Fibroblast of the aortic adventitia (primary cell): ENCODE measurements around the gene BFSP2. TPM values are rescaled to one million over a fixed set of nuclear protein-coding genes. Genes with fewer than 3 reads are reported as not detected.
"Not testable (repeated sequence)": the region's sequence is repeated elsewhere in the genome, so short reads cannot be mapped to it uniquely, and the experiment has no call there.

ENCODE experiments used
- DNase-seq: peaks from one replicate; pipeline ENCODE4 v3.0.0-alpha.2; 2010; ENCODE audit warnings: low read depth
- H3K4me3 ChIP-seq: 2 replicates; pipeline ENCODE4 v1.5.1; 2011; ENCODE audit warnings: low read depth, mild to moderate bottlenecking, control low read depth, low read length, moderate library complexity
- total RNA-seq: library from RNA; depleted of rRNA; stranded (reverse); fragments of >200 nt; gene quantifications from 2 replicates; pipeline ENCODE4 v1.2.3, GENCODE V29; 2012; ENCODE audit warnings: low replicate concordance
- TF ChIP-seq, protein P1 (sequence below): IDR thresholded peaks from 2 replicates; pipeline ENCODE4 v1.5.1; 2011; ENCODE audit warnings: mild to moderate bottlenecking, low read length, control low read depth, inconsistent platforms; ENCODE audit not compliant: insufficient read depth

The BFSP2 gene
- total RNA-seq, 1 donor, result not detected

GRCh38 chr3:133468251-133468721, 68.4 kb downstream of the BFSP2 start:
- TF ChIP-seq, protein P1, sequence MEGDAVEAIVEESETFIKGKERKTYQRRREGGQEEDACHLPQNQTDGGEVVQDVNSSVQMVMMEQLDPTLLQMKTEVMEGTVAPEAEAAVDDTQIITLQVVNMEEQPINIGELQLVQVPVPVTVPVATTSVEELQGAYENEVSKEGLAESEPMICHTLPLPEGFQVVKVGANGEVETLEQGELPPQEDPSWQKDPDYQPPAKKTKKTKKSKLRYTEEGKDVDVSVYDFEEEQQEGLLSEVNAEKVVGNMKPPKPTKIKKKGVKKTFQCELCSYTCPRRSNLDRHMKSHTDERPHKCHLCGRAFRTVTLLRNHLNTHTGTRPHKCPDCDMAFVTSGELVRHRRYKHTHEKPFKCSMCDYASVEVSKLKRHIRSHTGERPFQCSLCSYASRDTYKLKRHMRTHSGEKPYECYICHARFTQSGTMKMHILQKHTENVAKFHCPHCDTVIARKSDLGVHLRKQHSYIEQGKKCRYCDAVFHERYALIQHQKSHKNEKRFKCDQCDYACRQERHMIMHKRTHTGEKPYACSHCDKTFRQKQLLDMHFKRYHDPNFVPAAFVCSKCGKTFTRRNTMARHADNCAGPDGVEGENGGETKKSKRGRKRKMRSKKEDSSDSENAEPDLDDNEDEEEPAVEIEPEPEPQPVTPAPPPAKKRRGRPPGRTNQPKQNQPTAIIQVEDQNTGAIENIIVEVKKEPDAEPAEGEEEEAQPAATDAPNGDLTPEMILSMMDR, result no peak
- DNase-seq, result no peak
- no peak overlapping the region for H3K4me3 ChIP-seq

GRCh38 chr3:133469140-133469731, 69.4 kb downstream of the BFSP2 start:
- TF ChIP-seq, protein P1, result no peak
- peak; percentile 73 for DNase-seq
- no peak overlapping the region for H3K4me3 ChIP-seq

GRCh38 chr3:133472242-133472641, 72.4 kb downstream of the BFSP2 start:
- DNase-seq, result no peak
- TF ChIP-seq, protein P1, result no peak
- H3K4me3 ChIP-seq, result no peak overlapping the region

DNA sequence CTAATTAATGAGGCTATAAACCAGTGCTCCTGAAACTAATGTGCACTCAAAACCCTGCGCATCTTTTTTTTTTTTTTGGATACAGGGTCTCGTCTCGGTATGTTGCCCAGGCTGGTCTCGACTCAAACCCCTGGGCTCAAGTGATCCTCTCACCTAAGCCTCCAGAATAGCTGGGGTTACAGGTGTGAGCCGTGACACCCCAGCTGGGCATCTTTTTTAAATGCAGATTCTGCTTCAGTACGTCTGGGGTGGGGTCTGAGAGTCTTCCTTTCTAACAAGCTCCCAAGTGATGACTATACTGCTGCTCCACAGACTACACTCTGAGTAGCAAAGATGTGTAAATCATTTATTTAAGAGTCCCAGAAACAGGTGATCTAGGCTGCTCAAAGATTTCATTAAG, 73.0 kb downstream of the BFSP2 start:
- DNase-seq, result no peak
- TF ChIP-seq, protein P1, result no peak
- H3K4me3 ChIP-seq, result no peak overlapping the region

- not testable (repeated sequence) for DNase-seq, H3K4me3 ChIP-seq
Measured at GRCh38 chr3:133473472-133474191, 73.8 kb downstream of the BFSP2 start.

GRCh38 chr3:133474251-133474801, 74.5 kb downstream of the BFSP2 start:
- DNase-seq, result peak; percentile 71
- TF ChIP-seq, protein P1, result no peak
- no peak overlapping the region for H3K4me3 ChIP-seq

DNA sequence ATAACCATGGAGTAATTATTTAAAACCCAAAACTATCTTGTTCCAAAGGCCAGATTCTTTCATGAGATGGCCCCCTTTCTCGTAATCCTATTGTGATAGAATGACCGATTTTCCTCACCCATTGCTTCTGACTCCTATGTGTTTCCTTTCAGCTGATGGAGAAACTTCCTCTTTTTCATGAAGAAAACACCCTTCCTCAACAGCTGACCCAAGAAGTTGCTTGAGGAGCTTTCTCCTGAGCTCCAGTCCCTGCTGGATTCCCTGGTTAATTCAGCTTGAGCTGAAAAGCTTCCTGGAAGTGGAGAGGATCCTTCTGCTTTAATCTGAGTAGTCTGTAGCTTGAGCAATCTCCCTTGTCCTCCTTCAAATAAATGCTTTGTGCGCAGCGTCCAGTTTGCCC, 75.0 kb downstream of the BFSP2 start:
- DNase-seq, result no peak
- H3K4me3 ChIP-seq, result no peak overlapping the region
- TF ChIP-seq, protein P1, result no peak
